GM19240 (cell line): Measurements from ENCODE around the gene RPUSD3.
"Not testable (repeated sequence)": the region's sequence is repeated elsewhere in the genome, so short reads cannot be mapped to it uniquely, and the experiment has no call there.

Source experiments
- DNase-seq: peaks from one replicate; pipeline ENCODE4 v3.0.0; 2011; ENCODE audit warnings: low spot score; ENCODE audit not compliant: insufficient read length

The RPUSD3 gene

GRCh38 chr3:9843715-9844438 lies at the start of gene RPUSD3:
Gene RPUSD3, minus strand, starts transcription at chr3:9844008. Its CDS starts 18 bp downstream, at chr3:9843990.
- DNase-seq: peak; percentile 97

- no peak for DNase-seq
These were observed 47.3 kb upstream of the RPUSD3 start for GRCh38 chr3:9891072-9891622.

- peak; percentile 85 for DNase-seq
These were observed 46.7 kb upstream of the RPUSD3 start, which contains the start of gene JAGN1 for GRCh38 chr3:9890249-9891071. Gene JAGN1, plus strand, starts transcription at chr3:9890610. Its CDS starts 113 bp downstream, at chr3:9890723.

GRCh38 chr3:9889405-9889804 lies 45.6 kb upstream of the RPUSD3 start:
- DNase-seq: no peak

- no peak for DNase-seq
These were observed 44.7 kb upstream of the RPUSD3 start for GRCh38 chr3:9888540-9888939.

GRCh38 chr3:9887480-9887879 lies 43.7 kb upstream of the RPUSD3 start:
- DNase-seq: no peak

GRCh38 chr3:9886328-9886727 lies 42.5 kb upstream of the RPUSD3 start:
- DNase-seq: no peak

- DNase-seq: no peak
These were observed 40.9 kb upstream of the RPUSD3 start for GRCh38 chr3:9884555-9885165.

- no peak for DNase-seq
These were observed 40.1 kb upstream of the RPUSD3 start for GRCh38 chr3:9883706-9884554.

- no peak for DNase-seq
These were observed 37.6 kb upstream of the RPUSD3 start for GRCh38 chr3:9881441-9881840.

GRCh38 chr3:9879830-9880549 lies 36.2 kb upstream of the RPUSD3 start, which contains the start of gene CIDEC:
Gene CIDEC, minus strand, starts transcription at chr3:9880253. Its CDS starts 1,767 bp downstream, at chr3:9878486.
- no peak for DNase-seq

- no peak for DNase-seq
These were observed 34.9 kb upstream of the RPUSD3 start for GRCh38 chr3:9878700-9879099.

GRCh38 chr3:9876991-9877390 lies 33.2 kb upstream of the RPUSD3 start:
- DNase-seq: no peak

GRCh38 chr3:9876255-9876654 lies 32.4 kb upstream of the RPUSD3 start:
- not testable (repeated sequence) for DNase-seq

- DNase-seq: no peak
These were observed 31.6 kb upstream of the RPUSD3 start for GRCh38 chr3:9875448-9875847.

GRCh38 chr3:9872067-9872466 lies 28.3 kb upstream of the RPUSD3 start:
- not testable (repeated sequence) for DNase-seq

GRCh38 chr3:9870978-9871377 lies 27.2 kb upstream of the RPUSD3 start:
- DNase-seq: no peak

- DNase-seq: no peak
These were observed 26.1 kb upstream of the RPUSD3 start for GRCh38 chr3:9869955-9870354.

- DNase-seq: no peak
These were observed 23.3 kb upstream of the RPUSD3 start for GRCh38 chr3:9867106-9867505.

- DNase-seq: no peak
These were observed 22.8 kb upstream of the RPUSD3 start for GRCh38 chr3:9866639-9867038.
